GM21367 (cell line): ENCODE results near the gene IVNS1ABP.
"Not testable (repeated sequence)": the region's sequence is repeated elsewhere in the genome, so short reads cannot be mapped to it uniquely, and the experiment has no call there.

Experiments
- ATAC-seq: cut with Tn5 transposase; IDR thresholded peaks from one replicate; pipeline ENCODE4 v1.9.1; 2021; ENCODE audit not compliant: unreplicated experiment

Gene IVNS1ABP

GRCh38 chr1:185257116-185257949 is 59.7 kb downstream of the IVNS1ABP start:
- ATAC-seq: not testable (repeated sequence)

- not testable (repeated sequence) for ATAC-seq
Observed at GRCh38 chr1:185255595-185255994, 61.4 kb downstream of the IVNS1ABP start.

GRCh38 chr1:185252404-185252803 is 64.6 kb downstream of the IVNS1ABP start:
- ATAC-seq: not testable (repeated sequence)

GRCh38 chr1:185251928-185252327 is 65.1 kb downstream of the IVNS1ABP start:
- not testable (repeated sequence) for ATAC-seq

GRCh38 chr1:185250063-185250462 is 67.0 kb downstream of the IVNS1ABP start:
- no peak for ATAC-seq

GRCh38 chr1:185249563-185249962 is 67.5 kb downstream of the IVNS1ABP start:
- no peak for ATAC-seq
